Measurements from ENCODE around the gene SGO2.

The SGO2 gene

DNA sequence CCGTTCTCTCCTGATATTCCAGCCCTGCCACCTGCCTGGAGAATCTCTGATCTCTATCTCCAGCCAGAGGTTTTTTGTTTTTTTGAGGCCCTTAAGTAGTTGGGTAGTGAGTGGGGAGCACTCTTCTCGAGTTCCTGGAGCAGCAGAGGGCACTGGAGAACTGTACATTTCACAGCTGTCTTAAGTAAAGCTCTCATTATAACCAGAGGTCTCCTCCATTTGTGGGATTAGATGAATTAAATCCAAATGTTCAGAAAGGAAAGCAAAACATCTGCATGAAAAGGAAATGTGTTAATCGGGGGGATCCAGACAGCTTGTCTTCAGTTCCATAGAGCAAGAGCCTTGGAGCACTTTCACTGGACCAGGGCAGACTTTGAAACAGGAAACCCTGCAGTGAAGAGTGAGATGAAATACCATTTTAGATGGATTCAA is 92.6 kb downstream of the SGO2 start:
- no peaks in the 10 kb centered on the region for H3K79me2 ChIP-seq (ENCODE audit: control insufficient read depth, insufficient read depth, low read length)
- no peaks in the 10 kb centered on the region for H3K4me1 ChIP-seq (ENCODE audit: control insufficient read depth, low read depth, low read length)
- H3K4me3 ChIP-seq (ENCODE audit: low read length): no peak overlapping the region
- no peak overlapping the region for H4K5ac ChIP-seq (ENCODE audit: low read length)
- no CpG with 5 or more reads among the region's 3 CpGs for WGBS (ENCODE audit: extremely low coverage, insufficient coverage, low lambda C conversion rate)
- no peak overlapping the region for H3K18ac ChIP-seq (ENCODE audit: low read length)
- H3K9ac ChIP-seq (ENCODE audit: low read length): no peak overlapping the region
- no peak overlapping the region for H3K27ac ChIP-seq (ENCODE audit: low read depth, low read length)
- no peaks in the 10 kb centered on the region for H3K27me3 ChIP-seq (ENCODE audit: insufficient read depth, low read length, poor library complexity)
- H2AK5ac ChIP-seq (ENCODE audit: low read length): no peak overlapping the region
- no peaks in the 10 kb centered on the region for H3K36me3 ChIP-seq (ENCODE audit: control insufficient read depth, insufficient read depth, low read length)
- H4K8ac ChIP-seq (ENCODE audit: low read depth, low read length): no peak overlapping the region
- no peak overlapping the region for H3K56ac ChIP-seq (ENCODE audit: low read length)
- H2BK15ac ChIP-seq (replicated peaks; ENCODE audit: low read depth): no peak overlapping the region
- H3K4ac ChIP-seq (ENCODE audit: low read depth, low read length): no peak overlapping the region
- DNase-seq: no peak
- no peak overlapping the region for H2BK120ac ChIP-seq (ENCODE audit: low read depth, low read length)
- no peaks in the 10 kb centered on the region for H3K79me1 ChIP-seq (ENCODE audit: low read length)
- H3K4me2 ChIP-seq (ENCODE audit: low read length): no peak overlapping the region
- H3K23ac ChIP-seq (ENCODE audit: low read length): no peak overlapping the region
- H2BK5ac ChIP-seq (ENCODE audit: low read length): no peak overlapping the region

- Histone ChIP-seq H2BK15ac (replicated peaks; ENCODE audit: low read depth) (no peak overlapping the region), H3K9ac (ENCODE audit: low read length) (no peak overlapping the region), H3K4me2 (ENCODE audit: low read length) (no peak overlapping the region), H3K36me3 (ENCODE audit: control insufficient read depth, insufficient read depth, low read length) (no peaks in the 10 kb centered on the region), H2BK120ac (ENCODE audit: low read depth, low read length) (no peak overlapping the region), H3K79me2 (ENCODE audit: control insufficient read depth, insufficient read depth, low read length) (no peaks in the 10 kb centered on the region), H3K4me1 (ENCODE audit: control insufficient read depth, low read depth, low read length) (no peaks in the 10 kb centered on the region), H4K5ac (ENCODE audit: low read length) (no peak overlapping the region), H3K79me1 (ENCODE audit: low read length) (no peaks in the 10 kb centered on the region), H3K27ac (ENCODE audit: low read depth, low read length) (no peak overlapping the region), H3K56ac (ENCODE audit: low read length) (no peak overlapping the region), H3K4me3 (ENCODE audit: low read length) (no peak overlapping the region), H3K18ac (ENCODE audit: low read length) (no peak overlapping the region), H3K23ac (ENCODE audit: low read length) (no peak overlapping the region), H2BK5ac (ENCODE audit: low read length) (no peak overlapping the region), H2AK5ac (ENCODE audit: low read length) (no peak overlapping the region), H3K4ac (ENCODE audit: low read depth, low read length) (no peak overlapping the region), H4K8ac (ENCODE audit: low read depth, low read length) (no peak overlapping the region), H3K27me3 (ENCODE audit: insufficient read depth, low read length, poor library complexity) (no peaks in the 10 kb centered on the region)
- no CpG with 5 or more reads among the region's 2 CpGs for WGBS (ENCODE audit: extremely low coverage, insufficient coverage, low lambda C conversion rate)
- no peak for DNase-seq
These were observed 93.3 kb downstream of the SGO2 start for GRCh38 chr2:200619279-200619678.

DNA sequence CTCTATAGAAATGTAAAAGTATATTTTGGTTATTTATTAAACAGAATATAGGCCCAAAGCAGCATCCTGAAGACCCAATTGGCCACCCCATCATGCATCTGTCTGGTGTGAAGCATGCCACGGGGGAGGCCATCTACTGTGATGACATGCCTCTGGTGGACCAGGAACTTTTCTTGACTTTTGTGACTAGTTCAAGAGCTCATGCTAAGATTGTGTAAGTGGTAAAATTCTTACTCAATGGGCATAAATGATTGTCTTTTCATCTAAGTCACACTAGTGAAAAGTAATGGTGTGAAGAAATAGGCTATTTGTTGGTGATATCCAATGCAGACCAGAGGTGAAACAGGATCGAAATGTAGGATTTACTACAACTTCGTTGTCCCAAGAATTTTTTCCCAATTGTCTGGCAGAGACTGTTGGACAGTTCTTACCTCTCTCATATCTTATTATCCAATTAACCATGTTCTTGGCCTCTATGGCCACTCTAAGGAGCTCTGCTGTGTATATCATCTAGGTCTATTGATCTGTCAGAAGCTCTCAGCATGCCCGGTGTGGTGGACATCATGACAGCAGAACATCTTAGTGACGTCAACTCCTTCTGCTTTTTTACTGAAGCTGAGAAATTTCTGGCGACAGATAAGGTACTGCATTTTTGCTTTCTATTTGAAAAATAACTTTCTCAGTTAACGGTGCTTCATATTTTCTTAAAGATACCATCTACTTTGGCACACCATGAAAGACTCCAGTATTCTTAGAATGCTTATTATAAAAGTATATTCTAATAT is 94.8 kb downstream of the SGO2 start:
- H4K8ac ChIP-seq (ENCODE audit: low read depth, low read length): no peak overlapping the region
- no peak overlapping the region for H2BK15ac ChIP-seq (replicated peaks; ENCODE audit: low read depth)
- no peak overlapping the region for H2BK120ac ChIP-seq (ENCODE audit: low read depth, low read length)
- H2AK5ac ChIP-seq (ENCODE audit: low read length): no peak overlapping the region
- H3K4ac ChIP-seq (ENCODE audit: low read depth, low read length): no peak overlapping the region
- no peak overlapping the region for H3K23ac ChIP-seq (ENCODE audit: low read length)
- no peak overlapping the region for H3K4me2 ChIP-seq (ENCODE audit: low read length)
- H3K27ac ChIP-seq (ENCODE audit: low read depth, low read length): no peak overlapping the region
- H2BK5ac ChIP-seq (ENCODE audit: low read length): no peak overlapping the region
- WGBS (ENCODE audit: extremely low coverage, insufficient coverage, low lambda C conversion rate): no CpG with 5 or more reads among the region's 7 CpGs
- H3K18ac ChIP-seq (ENCODE audit: low read length): no peak overlapping the region
- H3K36me3 ChIP-seq (ENCODE audit: control insufficient read depth, insufficient read depth, low read length): no peaks in the 10 kb centered on the region
- no peak for DNase-seq
- H3K4me3 ChIP-seq (ENCODE audit: low read length): no peak overlapping the region
- H3K27me3 ChIP-seq (ENCODE audit: insufficient read depth, low read length, poor library complexity): no peaks in the 10 kb centered on the region
- H4K5ac ChIP-seq (ENCODE audit: low read length): no peak overlapping the region
- no peaks in the 10 kb centered on the region for H3K4me1 ChIP-seq (ENCODE audit: control insufficient read depth, low read depth, low read length)
- no peaks in the 10 kb centered on the region for H3K79me1 ChIP-seq (ENCODE audit: low read length)
- no peak overlapping the region for H3K9ac ChIP-seq (ENCODE audit: low read length)
- H3K56ac ChIP-seq (ENCODE audit: low read length): no peak overlapping the region
- H3K79me2 ChIP-seq (ENCODE audit: control insufficient read depth, insufficient read depth, low read length): no peaks in the 10 kb centered on the region

DNA sequence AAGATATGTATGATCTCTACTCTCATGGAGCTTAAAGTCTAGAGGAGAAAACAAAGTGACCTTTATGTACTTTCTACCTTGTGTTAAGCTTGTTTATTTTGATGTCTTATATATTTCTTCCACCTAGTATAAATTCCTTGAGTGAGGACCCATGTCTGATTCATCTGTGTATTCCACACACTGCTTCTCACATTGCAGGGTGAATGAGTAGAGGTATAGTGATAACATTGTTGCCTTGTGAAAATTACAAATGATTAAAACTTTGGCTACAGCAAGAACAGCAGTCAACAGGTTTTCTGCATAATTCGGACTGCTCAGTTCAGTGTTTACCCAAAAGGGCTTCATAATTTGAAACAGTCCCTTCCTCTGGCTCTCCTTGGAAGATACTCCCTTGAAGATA is 96.1 kb downstream of the SGO2 start:
- WGBS (ENCODE audit: extremely low coverage, insufficient coverage, low lambda C conversion rate): no CpG with 5 or more reads among the region's 1 CpG
- H2AK5ac ChIP-seq (ENCODE audit: low read length): no peak overlapping the region

DNA sequence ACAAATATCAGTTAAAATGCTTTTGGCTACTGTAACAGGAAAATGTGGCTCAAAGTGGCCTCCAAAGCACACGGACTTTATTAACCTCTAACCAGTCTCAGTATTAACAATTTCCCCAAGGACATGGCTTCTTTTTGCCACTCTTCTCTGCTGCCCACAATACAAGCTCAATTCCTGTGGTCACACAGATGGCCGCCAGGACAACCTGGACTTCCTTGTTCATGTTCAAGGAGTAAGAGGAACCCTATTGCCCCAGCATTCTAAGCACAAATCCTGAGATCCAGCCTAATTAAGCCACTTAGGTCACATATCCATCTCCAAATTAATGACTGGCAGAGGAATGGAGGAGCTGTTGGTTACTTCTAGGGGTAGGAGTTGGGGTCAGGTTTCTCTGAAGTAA is 98.0 kb downstream of the SGO2 start:
- no peak overlapping the region for H3K4me2 ChIP-seq (ENCODE audit: low read length)
- no peak overlapping the region for H3K18ac ChIP-seq (ENCODE audit: low read length)
- no peaks in the 10 kb centered on the region for H3K4me1 ChIP-seq (ENCODE audit: control insufficient read depth, low read depth, low read length)
- no peaks in the 10 kb centered on the region for H3K79me1 ChIP-seq (ENCODE audit: low read length)
- WGBS (ENCODE audit: extremely low coverage, insufficient coverage, low lambda C conversion rate): no CpG with 5 or more reads among the region's 2 CpGs
- no peak overlapping the region for H3K4ac ChIP-seq (ENCODE audit: low read depth, low read length)
- H3K36me3 ChIP-seq (ENCODE audit: control insufficient read depth, insufficient read depth, low read length): no peaks in the 10 kb centered on the region
- no peak overlapping the region for H4K5ac ChIP-seq (ENCODE audit: low read length)
- H3K79me2 ChIP-seq (ENCODE audit: control insufficient read depth, insufficient read depth, low read length): no peaks in the 10 kb centered on the region
- H3K56ac ChIP-seq (ENCODE audit: low read length): no peak overlapping the region
- H2AK5ac ChIP-seq (ENCODE audit: low read length): no peak overlapping the region
- no peak overlapping the region for H3K4me3 ChIP-seq (ENCODE audit: low read length)
- no peak overlapping the region for H3K27ac ChIP-seq (ENCODE audit: low read depth, low read length)
- H3K9ac ChIP-seq (ENCODE audit: low read length): no peak overlapping the region
- DNase-seq: no peak
- no peak overlapping the region for H2BK15ac ChIP-seq (replicated peaks; ENCODE audit: low read depth)
- no peak overlapping the region for H2BK5ac ChIP-seq (ENCODE audit: low read length)
- no peak overlapping the region for H2BK120ac ChIP-seq (ENCODE audit: low read depth, low read length)
- no peak overlapping the region for H3K23ac ChIP-seq (ENCODE audit: low read length)
- no peaks in the 10 kb centered on the region for H3K27me3 ChIP-seq (ENCODE audit: insufficient read depth, low read length, poor library complexity)
- no peak overlapping the region for H4K8ac ChIP-seq (ENCODE audit: low read depth, low read length)

More for the DNA sequence above, 96.1 kb downstream of the SGO2 start:
- Histone ChIP-seq H3K56ac (ENCODE audit: low read length) (no peak overlapping the region), H3K36me3 (ENCODE audit: control insufficient read depth, insufficient read depth, low read length) (no peaks in the 10 kb centered on the region), H2BK5ac (ENCODE audit: low read length) (no peak overlapping the region), H3K9ac (ENCODE audit: low read length) (no peak overlapping the region), H3K79me1 (ENCODE audit: low read length) (no peaks in the 10 kb centered on the region), H3K18ac (ENCODE audit: low read length) (no peak overlapping the region), H2BK120ac (ENCODE audit: low read depth, low read length) (no peak overlapping the region), H3K79me2 (ENCODE audit: control insufficient read depth, insufficient read depth, low read length) (no peaks in the 10 kb centered on the region), H3K27me3 (ENCODE audit: insufficient read depth, low read length, poor library complexity) (no peaks in the 10 kb centered on the region), H3K27ac (ENCODE audit: low read depth, low read length) (no peak overlapping the region), H4K8ac (ENCODE audit: low read depth, low read length) (no peak overlapping the region), H3K4me3 (ENCODE audit: low read length) (no peak overlapping the region), H3K4ac (ENCODE audit: low read depth, low read length) (no peak overlapping the region), H3K4me2 (ENCODE audit: low read length) (no peak overlapping the region), H4K5ac (ENCODE audit: low read length) (no peak overlapping the region), H3K4me1 (ENCODE audit: control insufficient read depth, low read depth, low read length) (no peaks in the 10 kb centered on the region), H3K23ac (ENCODE audit: low read length) (no peak overlapping the region), H2BK15ac (replicated peaks; ENCODE audit: low read depth) (no peak overlapping the region)
- DNase-seq: no peak

DNA sequence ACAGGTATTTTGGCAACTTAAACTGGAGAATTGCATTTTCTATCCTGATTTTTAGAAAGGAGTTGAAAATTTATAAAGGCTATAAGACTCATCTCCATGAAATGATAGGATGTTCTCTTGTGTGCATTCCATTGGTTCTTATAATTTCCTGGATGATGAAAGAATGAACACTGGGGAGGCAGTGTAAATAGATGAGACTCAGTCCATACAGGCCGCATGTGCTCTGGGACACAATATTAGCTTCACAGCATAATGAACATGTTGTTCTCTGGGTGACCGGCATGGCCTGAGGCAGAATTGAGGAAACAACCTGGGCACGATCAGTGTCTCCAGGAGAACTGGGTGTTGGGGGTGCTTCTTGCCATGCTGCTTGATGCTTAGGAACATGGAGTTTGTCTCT is 98.7 kb downstream of the SGO2 start:
- Histone ChIP-seq H3K27me3 (ENCODE audit: insufficient read depth, low read length, poor library complexity) (no peaks in the 10 kb centered on the region), H3K4me3 (ENCODE audit: low read length) (no peak overlapping the region), H3K56ac (ENCODE audit: low read length) (no peak overlapping the region), H2BK120ac (ENCODE audit: low read depth, low read length) (no peak overlapping the region), H3K4ac (ENCODE audit: low read depth, low read length) (no peak overlapping the region), H3K27ac (ENCODE audit: low read depth, low read length) (no peak overlapping the region), H3K79me2 (ENCODE audit: control insufficient read depth, insufficient read depth, low read length) (no peaks in the 10 kb centered on the region), H2AK5ac (ENCODE audit: low read length) (no peak overlapping the region), H3K36me3 (ENCODE audit: control insufficient read depth, insufficient read depth, low read length) (no peaks in the 10 kb centered on the region), H2BK15ac (replicated peaks; ENCODE audit: low read depth) (no peak overlapping the region), H3K23ac (ENCODE audit: low read length) (no peak overlapping the region), H4K8ac (ENCODE audit: low read depth, low read length) (no peak overlapping the region), H3K9ac (ENCODE audit: low read length) (no peak overlapping the region), H4K5ac (ENCODE audit: low read length) (no peak overlapping the region), H3K18ac (ENCODE audit: low read length) (no peak overlapping the region), H2BK5ac (ENCODE audit: low read length) (no peak overlapping the region), H3K4me1 (ENCODE audit: control insufficient read depth, low read depth, low read length) (no peaks in the 10 kb centered on the region), H3K4me2 (ENCODE audit: low read length) (no peak overlapping the region), H3K79me1 (ENCODE audit: low read length) (no peaks in the 10 kb centered on the region)
- no CpG with 5 or more reads among the region's 3 CpGs for WGBS (ENCODE audit: extremely low coverage, insufficient coverage, low lambda C conversion rate)
- no peak for DNase-seq

Measured in mesendoderm (in vitro differentiated cells).